GM18861 (cell line): Measurements from ENCODE around the gene ALDH1L2.
A peak's percentile ranks its signal among the peaks of the same experiment; 100 is the strongest.
"Not testable (repeated sequence)": the region's sequence is repeated elsewhere in the genome, so short reads cannot be mapped to it uniquely, and the experiment has no call there.

Experiments
- ATAC-seq: cut with Tn5 transposase; IDR thresholded peaks from one replicate; pipeline ENCODE4 v1.9.1; 2021; ENCODE audit not compliant: unreplicated experiment

ALDH1L2 gene

DNA sequence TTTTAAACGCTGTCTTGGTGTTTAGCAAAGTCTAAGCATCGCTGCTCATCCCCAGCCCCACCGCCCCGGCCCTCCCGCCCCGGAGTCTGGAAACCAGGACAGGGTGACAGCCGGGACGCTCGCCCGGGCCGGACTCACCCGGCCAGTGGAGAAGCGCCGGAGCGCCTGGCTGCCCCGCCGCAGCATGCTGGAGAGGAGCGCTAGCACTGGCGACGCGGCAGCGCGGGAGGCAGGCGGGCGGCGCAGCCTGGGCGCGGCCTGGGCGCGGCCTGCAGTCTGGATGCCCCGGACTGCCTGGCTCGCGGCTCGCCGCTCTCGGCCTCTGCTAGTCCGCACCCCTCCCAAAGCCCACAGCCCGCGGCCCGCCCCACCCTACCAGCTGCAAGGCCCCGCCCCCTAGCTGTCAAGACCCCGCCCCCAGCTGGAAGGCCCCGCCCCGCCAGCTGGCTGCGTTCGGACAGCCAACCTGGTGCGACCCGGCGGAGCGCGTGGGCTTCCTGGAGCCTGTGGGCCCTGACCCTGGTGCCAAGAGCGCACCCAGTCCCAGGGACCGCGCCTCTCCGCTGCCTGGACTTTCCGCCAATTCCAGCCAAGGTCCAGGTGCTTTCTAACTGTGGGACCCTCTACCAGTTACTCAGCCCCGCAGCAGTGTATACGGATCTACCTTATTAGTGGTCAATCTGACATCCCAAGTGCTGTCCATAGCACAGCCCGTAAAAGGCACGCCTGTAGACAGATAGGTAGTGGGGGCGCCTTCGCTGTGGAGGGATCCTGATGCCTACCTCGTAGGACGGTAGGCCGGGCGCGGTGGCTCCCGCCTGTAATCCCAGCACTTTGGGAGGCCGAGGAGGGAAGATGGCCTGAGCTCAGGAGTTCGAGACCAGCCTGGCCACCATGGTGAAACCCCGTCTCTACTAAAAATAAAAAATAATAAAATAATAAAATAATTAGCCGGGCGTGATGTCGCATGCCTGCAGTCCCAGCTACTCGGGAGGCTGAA, at the start of gene ALDH1L2:
Gene ALDH1L2 (minus strand): TSS at position 208 of the 1,000 bp plus-strand sequence. CDS start 22 bp downstream, at position 186.
- ATAC-seq: no peak

DNA sequence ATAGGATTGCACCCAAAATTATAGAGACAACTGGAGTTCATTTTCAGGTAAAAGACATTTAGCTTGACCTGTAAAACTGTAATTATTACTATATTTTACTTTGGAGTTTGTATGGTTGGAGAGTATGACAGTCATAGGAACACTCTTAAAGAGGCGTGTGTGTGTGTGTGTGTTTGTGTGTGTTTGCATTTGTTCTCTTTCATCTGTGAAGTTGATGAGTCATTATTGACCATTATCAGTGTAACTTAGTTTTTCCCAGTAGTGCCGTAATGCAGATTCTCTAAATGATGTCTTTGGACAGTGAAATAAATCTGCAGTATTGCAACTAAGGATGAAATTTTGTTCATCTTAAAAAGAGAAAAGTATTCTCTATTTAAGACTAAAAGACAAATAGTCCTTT, 36.3 kb upstream of the ALDH1L2 start:
- ATAC-seq: no peak

DNA sequence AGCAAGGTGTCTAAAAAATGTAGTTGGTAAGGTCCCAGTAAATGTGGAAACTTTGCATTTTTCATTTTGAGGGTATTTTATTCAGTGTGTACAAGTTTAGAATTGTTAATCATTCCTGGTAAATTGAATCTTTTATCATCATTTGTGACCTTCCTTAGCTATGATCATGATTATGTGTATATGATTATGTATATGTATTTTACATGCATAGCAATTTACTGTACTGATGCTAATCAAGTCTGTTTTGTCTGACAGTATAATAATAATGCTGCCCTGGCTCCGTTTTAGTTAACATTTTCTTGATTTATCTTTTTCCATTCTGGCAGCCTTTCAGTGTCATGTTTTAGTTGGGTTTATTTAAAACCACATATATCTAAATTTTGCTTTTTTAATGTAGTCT, 32.7 kb upstream of the ALDH1L2 start:
- no peak for ATAC-seq

DNA sequence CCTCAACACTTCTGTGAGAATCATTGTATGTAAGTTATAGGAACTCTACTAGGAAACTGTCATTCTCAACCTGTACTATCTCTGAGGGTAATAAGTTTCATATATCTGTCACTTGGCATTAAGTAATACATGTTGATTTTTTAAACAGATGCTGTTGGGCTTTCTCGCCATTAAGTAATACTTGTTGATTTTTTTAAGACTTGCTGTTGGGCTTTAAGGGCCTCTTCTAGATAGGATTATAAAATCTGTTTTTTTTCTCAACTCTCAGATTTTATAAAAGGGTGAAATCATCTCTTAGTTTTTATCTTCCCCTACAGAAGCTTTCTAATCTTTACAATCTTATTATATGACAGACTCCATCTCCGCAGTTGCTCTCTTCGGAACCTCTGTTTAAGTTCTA, 28.8 kb upstream of the ALDH1L2 start:
- ATAC-seq: no peak

DNA sequence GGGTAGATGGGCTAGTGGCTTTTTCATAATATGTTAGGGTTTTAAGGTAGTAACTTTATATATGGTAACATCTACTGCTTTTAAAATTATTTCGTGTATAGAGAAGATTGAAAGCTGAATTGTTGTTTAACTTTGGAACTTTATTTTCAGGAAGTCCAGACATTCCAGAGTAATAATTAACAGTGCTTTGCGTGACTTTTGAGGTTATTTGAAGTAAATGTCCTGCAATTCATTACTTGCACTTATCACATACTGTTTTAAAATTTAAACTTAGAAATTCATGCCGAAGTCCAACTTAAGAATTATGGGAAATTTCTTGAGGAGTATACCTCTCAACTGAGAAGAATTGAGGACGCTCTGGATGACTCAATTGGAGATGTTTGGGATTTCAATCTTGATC, 26.6 kb upstream of the ALDH1L2 start:
- ATAC-seq: no peak

DNA sequence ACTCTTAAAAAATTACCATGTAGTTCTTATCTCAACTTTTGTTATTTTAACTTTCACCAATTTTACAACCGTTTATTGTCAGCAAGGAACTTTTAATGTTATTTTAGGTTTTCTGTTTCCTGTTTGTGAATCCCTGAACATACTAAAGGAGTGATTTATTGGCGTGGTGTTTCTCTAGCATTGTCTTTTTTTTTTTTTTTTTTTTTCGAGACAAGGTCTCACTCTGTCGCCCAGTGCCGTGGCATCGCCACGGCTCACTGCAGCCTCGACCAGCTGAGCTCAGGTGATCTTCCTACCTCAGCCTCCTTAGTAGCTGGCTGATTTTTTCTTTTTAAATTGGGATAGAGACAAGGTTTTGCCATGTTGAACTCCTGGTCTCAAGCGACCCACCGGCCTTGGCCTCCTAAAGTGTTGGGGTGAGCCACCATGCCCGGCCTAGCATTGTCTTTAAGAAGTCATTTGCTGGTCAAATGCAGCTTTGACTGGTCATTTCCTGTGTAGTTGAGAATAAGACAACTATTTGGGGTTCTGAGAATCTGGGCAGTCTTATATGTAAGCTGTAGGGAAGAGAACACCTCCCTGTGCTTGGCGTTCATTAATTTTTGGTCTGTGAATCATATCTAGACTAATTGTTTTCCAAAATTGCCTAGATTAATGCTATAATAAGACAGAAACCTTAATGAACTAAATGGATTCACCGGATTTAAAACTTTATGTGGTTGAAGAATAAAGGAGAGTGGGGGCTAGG, 25.4 kb upstream of the ALDH1L2 start:
- ATAC-seq: peak; percentile 40

DNA sequence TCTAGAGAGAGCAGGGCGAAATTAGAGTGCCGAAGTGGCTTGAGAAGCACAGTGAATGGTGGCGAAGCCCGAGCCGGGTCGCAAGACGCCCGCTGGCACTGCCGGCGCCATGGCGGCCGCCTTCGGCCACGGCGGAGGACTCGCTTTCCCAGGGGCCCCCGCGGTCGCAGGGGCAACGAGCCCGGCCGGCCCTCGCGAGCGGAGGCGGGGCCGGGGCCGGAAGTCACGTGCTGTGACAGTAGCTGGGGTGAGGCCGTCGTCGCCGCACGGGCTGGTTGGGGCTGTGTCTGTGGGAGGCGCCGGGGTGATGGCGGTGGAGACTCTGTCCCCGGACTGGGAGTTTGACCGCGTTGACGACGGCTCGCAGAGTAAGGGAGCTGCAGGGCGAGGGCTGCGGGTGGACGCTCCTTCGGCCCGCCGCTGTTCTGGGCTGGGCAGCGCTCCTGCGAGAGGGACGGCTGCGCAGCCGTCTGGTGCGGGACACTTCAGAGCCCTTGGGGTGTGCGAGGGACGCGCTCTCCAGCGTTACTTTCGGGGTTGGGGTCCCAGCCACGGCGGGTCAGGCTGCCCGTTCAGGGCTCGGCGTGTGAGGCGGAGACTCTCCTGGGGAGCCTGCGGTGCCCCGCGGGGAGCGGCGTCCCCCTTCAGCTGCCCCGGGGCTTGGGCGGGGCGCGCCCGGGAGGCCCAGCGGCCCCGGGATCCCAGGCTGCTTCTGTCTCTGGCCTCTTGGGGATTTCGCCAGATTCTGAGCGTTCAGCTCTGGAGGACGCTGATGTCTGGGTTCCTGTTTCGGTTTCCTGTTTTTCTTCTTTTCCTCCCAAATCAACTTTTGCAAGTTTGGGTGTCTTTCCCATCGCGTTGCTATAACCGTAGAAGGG, 23.5 kb upstream of the ALDH1L2 start, which contains the start of gene WASHC4:
Gene WASHC4 (plus strand): TSS at position 238 of the 878 bp plus-strand sequence. CDS start 70 bp downstream, at position 308.
- ATAC-seq: peak; percentile 70

DNA sequence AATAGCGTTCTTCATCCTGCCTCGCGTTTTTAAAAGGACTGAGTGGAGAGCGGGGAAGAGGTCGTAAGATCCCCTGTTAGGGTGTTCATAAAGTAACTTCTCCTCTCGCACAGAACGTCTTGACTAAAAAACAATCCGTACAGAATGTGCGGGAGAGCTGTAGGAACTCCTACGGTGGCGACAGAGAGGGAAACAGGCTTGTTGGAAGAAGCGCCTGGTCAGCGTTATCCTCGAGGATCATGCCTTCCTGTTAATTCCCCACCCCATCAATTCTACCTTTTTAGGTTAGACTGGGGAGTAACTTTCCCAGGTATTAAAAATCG, 22.9 kb upstream of the ALDH1L2 start:
- ATAC-seq: no peak

DNA sequence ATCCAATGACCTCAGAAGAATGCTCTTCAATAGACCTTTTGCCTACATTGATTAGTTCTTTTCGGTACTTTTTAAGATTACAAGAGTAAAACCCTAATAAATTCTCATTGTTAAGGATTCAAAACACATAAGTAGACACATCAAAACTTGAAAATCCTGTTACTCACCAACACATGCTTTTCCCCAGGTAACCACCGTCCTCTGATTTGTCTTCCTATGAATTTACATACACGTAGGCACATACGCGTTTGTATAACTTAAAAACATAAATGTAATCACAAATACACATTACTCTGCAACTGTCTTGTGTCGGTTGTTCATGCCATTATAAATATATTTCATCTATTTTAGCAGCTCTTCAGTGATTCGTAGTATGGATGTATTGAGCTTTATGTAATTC, 22.4 kb upstream of the ALDH1L2 start:
- ATAC-seq: no peak

DNA sequence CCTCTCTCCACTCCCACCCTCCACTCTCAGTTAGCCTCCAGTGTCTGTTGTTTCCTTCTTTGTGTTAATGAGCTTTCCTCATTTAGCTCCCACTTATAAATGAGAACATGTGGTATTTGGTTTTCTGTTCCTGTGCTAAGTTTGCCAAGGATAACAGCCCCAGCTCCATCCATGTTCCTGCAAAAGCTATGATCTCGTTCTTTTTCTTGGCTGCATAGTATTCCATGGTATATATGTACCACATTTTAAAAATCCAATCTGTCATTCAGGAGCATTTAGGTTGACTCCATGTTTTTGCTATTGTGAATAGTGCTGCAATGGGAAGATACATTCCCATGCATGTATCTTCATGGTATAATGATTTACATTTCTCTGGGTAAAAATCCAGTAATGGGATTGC, 20.5 kb upstream of the ALDH1L2 start:
- ATAC-seq: no peak

DNA sequence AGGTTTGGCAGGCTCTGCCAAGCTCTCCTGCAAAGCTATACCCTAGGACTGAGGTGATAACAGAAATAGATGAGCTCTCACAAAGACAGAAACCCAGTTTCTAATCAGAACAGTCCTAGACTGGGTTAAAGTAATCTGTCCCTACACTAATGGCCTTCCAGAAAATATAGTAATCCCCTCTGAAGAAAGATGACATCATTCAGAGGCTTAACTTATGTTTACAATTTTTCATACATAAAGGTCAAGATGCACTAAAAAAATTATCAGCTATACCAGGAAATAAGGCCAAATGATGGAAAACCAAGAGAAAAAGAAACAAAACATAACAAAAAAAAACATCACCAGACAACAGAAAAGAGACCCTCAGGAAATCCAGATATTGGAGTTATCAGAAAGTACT, 18.4 kb upstream of the ALDH1L2 start:
- no peak for ATAC-seq

DNA sequence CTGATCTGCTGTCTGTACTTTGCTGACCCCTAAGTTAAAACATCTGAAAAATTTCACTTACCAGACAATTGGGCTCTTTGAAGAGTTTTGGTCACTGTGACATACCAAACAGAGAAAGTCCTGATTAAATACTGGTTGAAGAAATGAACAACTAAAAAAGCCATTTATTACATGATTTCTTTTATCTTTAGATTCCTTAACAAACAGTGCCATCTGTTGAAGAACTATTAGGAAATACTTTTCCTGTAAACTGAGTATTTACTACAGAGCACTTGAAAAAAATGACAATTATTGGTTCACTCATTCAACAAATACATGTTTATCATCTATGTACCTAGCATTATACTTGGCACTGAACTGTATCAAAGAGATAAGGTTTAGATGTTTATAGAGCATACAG, 16.7 kb upstream of the ALDH1L2 start:
- no peak for ATAC-seq

DNA sequence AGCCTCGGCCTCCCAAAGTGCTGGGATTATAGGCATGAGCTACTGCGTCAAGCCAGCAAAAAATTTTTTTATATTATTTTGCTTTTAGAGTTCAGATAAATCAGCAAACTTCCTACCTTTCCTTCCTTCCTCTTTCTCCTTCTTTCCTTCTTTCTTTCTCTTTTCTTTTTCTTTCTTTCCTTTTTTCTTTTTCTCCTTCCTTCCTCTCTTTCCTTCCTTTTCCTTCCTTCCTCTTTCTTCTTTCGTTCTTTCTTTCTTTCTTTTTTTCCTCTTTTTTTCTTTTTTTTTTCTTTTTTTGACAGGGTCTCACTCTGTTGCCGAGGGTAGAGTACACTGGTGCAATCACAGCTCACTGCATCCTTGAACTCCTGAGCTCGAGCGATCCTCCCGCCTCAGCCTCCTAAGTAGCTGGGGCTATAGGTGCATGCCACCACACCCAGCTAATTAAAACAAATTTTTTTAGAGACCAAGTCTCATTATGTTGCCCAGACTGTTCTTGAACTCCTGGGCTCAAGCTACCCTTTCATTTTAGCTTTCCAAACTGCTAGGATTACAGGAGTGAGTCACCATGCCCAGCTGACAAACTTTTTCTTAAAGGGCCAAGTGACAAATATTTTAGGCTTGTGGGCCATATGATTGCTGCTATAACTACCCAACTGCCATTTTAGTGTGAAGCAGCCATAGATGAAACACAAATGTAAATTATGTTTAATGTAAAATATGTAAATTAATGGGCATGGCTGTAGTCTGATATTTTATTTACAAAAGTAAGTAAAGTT, 16.1 kb upstream of the ALDH1L2 start:
- ATAC-seq: no peak

DNA sequence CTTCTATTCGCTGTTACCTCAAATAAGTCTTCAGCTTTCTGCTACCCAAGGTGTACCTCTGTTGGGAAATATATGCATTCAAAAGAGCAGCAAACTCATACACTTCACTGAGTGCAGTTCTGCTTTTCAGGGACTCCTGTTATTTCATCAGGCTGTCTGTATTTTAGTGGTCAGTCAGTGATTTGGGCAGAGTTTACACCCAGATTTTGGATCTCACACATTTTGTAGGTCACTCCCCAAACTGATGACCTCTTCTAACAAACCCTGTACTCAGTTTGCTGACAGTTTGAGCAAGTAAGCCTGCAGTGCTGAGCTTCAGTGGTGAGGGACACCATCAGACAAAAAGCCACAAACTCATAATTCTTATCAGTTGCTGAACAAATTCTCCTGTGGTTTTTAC, 15.1 kb upstream of the ALDH1L2 start:
- no peak for ATAC-seq

DNA sequence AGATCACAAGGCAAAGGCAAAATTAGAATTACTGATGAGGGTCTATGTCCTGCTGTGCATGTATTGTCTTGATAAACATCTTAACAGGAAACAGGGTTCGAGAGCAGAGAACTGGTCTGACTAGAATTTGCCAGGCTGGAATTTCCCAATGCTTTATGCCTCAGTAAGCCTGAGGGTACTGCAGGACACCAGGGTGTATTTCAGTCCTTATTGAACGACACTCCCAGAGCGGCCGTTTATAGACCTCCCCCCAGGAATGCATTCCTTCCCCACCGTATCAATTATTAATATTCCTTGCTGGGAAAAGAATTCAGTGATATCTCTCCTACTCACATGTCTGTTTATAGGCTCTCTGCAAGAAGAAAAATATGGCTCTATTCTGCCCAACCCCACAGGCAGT, 11.1 kb upstream of the ALDH1L2 start:
- ATAC-seq: not testable (repeated sequence)

DNA sequence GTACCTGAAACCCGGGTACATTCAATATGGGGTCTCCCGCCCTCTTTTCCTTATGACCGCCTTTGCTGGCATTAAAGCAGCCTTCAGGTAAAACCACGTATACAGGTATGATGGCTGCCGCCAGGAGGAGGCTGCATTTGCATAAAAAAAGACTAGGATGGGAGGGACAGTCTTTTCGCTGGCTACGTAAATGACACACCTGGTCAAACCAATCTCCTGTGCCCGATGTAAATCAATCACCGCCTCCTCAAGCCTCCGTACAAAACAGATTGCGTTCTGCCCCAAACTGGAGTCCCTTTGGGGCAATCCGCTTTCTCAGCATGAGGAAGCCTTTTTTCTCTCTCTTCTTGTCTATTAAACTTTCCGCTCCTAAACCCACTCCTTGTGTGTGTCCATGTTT, 8.1 kb upstream of the ALDH1L2 start:
- ATAC-seq: no peak

DNA sequence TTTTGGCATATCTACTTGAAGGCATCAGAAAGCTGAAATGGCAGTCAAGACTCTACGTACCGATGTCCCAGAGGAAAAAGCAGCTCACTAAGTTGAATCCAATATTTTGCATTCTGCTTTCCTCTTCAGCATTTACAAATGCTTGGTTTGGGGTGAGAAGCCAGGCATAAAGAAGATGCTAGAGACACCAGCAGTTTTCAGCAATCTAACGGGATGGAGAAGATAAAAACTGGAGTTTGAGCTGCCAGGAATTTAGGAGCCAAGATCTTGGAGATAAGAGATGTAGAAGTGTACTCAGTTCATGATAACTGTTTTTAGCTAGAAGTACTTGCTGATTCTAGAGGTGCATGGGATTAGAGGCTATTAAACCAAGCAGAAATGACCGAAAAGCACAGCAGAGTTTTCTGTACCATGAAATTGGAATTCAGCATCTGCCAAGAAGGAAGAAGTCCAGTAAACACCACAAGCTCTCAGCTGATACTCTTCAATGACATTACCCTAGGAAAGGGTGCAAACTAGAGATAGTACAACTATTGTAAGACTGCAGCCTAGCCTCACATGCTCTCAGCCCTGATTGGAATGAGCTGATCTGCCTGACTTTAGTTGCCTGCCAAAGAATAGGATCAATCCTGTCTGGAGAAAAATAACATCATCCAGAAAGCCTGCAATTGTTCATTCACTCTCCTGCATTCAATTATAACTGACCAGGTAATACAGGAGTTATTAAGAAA, 7.4 kb upstream of the ALDH1L2 start:
- ATAC-seq: no peak

DNA sequence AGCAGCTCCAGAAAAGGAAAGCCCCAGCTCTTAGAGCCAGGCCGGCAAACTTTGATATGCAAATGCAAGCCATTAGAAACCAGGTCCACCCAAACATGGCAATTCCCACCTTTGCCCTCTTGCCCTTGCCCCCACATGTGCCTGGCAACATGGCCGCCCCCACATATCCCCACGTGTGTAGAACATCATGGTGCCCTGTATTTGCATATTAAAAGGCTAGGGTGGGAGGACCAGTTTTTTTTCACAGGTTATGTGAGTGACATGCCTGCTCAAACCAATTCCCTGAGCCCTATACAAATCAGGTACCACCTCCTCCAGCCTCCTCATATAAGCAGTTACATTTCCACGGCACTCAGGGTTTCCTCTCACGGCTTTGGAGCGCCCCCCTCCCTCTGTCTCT, 6.1 kb upstream of the ALDH1L2 start:
- no peak for ATAC-seq

DNA sequence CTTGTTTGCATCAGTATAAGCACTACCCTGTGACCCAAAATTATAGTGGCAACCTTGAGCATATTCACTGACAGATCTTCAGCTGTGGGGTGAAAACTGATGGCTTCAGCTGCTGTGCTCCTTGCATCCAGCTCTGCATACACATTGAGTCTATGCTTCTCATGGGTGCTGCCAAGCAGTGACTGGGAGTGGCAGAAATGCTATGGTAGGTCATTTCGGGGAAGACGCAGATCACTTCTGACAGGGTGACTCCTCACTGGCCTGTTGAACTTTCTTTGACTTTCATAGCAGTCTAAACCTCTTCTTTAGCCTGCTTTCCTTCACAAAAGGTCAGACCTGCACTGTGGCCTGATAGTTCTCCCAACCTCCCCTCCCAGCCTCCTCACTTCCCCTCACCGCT, 5.6 kb upstream of the ALDH1L2 start:
- no peak for ATAC-seq

DNA sequence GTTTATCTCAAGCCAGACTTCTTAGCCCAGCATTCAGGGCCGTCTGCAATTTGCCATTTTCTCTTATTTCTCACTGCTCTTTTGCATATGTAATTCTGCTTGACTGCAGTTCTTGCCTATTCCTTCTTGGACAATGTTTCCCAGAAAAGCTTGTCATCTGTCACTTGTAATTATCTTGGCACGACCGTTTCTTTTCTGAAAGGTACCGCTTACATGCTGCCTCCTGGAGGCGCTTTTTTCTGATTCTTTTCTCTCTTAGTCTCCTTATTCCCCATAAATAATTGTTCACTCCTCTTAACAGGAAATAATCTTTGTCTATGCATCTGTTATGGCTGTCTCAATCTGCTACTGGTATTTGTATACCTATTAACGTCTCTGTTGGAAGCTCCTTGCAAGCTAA, 1.2 kb upstream of the ALDH1L2 start:
- no peak for ATAC-seq
